Uterus (tissue), 2 donors: ENCODE measurements around the gene TOR1A.

ENCODE experiments used
- CTCF ChIP-seq, 4 experiments: fragments of 200-600 bp in 2 of 4; fragments of 450-650 bp in 2 of 4; sonication (generic) in 2 of 4; IDR thresholded peaks; one replicate each; pipeline ENCODE4 v1.5.1; 2016 to 2019; ENCODE audit warnings: antibody characterized with exemption in 4 of 4, mild to moderate bottlenecking in 2 of 4, moderate library complexity in 1 of 4
- POLR2A ChIP-seq, 2 donors: fragments of 450-650 bp; IDR thresholded peaks; one replicate each; pipeline ENCODE4 v1.6.1; 2016; ENCODE audit warnings: antibody characterized with exemption in 2 of 2, mild to moderate bottlenecking in 1 of 2, moderate library complexity in 1 of 2

- TF ChIP-seq POLR2A (IDR thresholded peaks at IDR 0.05) (no peak), CTCF (IDR thresholded peaks at IDR 0.05) (no peak)
Measured at GRCh38 chr9:129781131-129781530, 42.8 kb downstream of the TOR1A start.
